Panc1 (cell line): ENCODE results near the gene ELK3. TPM values are rescaled to one million over a fixed set of nuclear protein-coding genes. Genes with fewer than 3 reads are reported as not detected.

ENCODE experiments used
- ATAC-seq: fragments of 200-7000 bp; cut with Tn5 transposase; 2 replicates; pipeline ENCODE4 v1.9.1; 2020; ENCODE audit warnings: mild to moderate bottlenecking, moderate library complexity
- BruUV-seq: library from RNA; stranded (reverse); fragments of 400-500 nt; replicated peaks from 2 replicates; lab custom pipeline; 2021; lab: Mats Ljungman, UMichigan
- CTCF ChIA-PET: fragments of 300-600 bp; sonication (Branson Sonifier 250); formaldehyde crosslinking; loops from one replicate; lab custom pipeline; 2022; ENCODE audit warnings: antibody characterized with exemption; lab: Charles Lee
- POLR2A ChIA-PET: fragments of 300-600 bp; sonication (Branson Sonifier 250); formaldehyde crosslinking; loops from one replicate; lab custom pipeline; 2022; ENCODE audit warnings: antibody characterized with exemption; lab: Charles Lee
- DNase-seq: peaks from one replicate; pipeline ENCODE4 v3.0.0-alpha.2; 2010; ENCODE audit warnings: low read depth, low spot score
- H3K27ac ChIP-seq: 2 replicates; pipeline ENCODE4 v1.5.1; 2011; ENCODE audit warnings: mild to moderate bottlenecking, low read length, inconsistent platforms
- H3K27me3 ChIP-seq: fragments of 200-500 bp; sonication (Bioruptor generic); 2 replicates; pipeline ENCODE4 v1.6.0; 2014; ENCODE audit warnings: low read length, inconsistent platforms; ENCODE audit not compliant: control insufficient read depth, insufficient read depth
- H3K36me3 ChIP-seq: fragments of 200-500 bp; sonication (Bioruptor generic); 2 replicates; pipeline ENCODE4 v1.5.1; 2014; ENCODE audit warnings: inconsistent platforms, mild to moderate bottlenecking, low read length, moderate library complexity; ENCODE audit not compliant: control insufficient read depth, insufficient read depth
- H3K4me1 ChIP-seq: 2 replicates; pipeline ENCODE4 v1.5.1; 2011; ENCODE audit warnings: inconsistent platforms, mild to moderate bottlenecking, low read length, moderate library complexity; ENCODE audit not compliant: control insufficient read depth, insufficient read depth
- H3K4me3 ChIP-seq, 2 experiments: 2 replicates each; pipeline ENCODE4 v1.5.1; 2011 to 2012; ENCODE audit warnings: low read depth in 2 of 2, low read length in 2 of 2, mild to moderate bottlenecking in 2 of 2, inconsistent platforms in 1 of 2, moderate library complexity in 1 of 2
- H3K9me3 ChIP-seq: fragments of 200-500 bp; sonication (Bioruptor generic); 2 replicates; pipeline ENCODE4 v1.5.1; 2014; ENCODE audit warnings: low read depth, mild to moderate bottlenecking, inconsistent platforms, low read length, moderate library complexity; ENCODE audit not compliant: control insufficient read depth, insufficient read depth
- POLR2AphosphoS5 ChIP-seq: IDR thresholded peaks from 2 replicates; pipeline ENCODE4 v1.6.1; 2012; ENCODE audit warnings: mild to moderate bottlenecking, low read depth, low read length, moderate library complexity
- REST ChIP-seq, 2 experiments: IDR thresholded peaks; 2 replicates each; pipeline ENCODE4 v1.6.1; 2011 to 2012; ENCODE audit warnings: low read depth in 2 of 2, control low read depth in 1 of 2, low read length in 1 of 2, mild to moderate bottlenecking in 1 of 2, moderate library complexity in 1 of 2; ENCODE audit not compliant: insufficient read depth in 1 of 2
- SIN3A ChIP-seq: IDR thresholded peaks from 2 replicates; pipeline ENCODE4 v1.6.1; 2012; ENCODE audit warnings: low read depth, mild to moderate bottlenecking, low read length, moderate library complexity, borderline replicate concordance; ENCODE audit not compliant: insufficient read depth
- TCF7L2 ChIP-seq: IDR thresholded peaks from 2 replicates; pipeline ENCODE4 v1.6.1; 2011; ENCODE audit warnings: mild to moderate bottlenecking, low read depth, low read length, inconsistent platforms
- in situ Hi-C: cut with HindIII; loops from 2 replicates; pipeline ENCODE4 v1.10.0; 2016; ENCODE audit warnings: low sequenced_read_pairs, low pct_unique_long_range_greater_than_20kb
- intact Hi-C: fragments of 100-400 bp; cut with micrococcal nuclease; formaldehyde crosslinking; loops from one replicate; pipeline ENCODE4 v1.10.0; 2022; ENCODE audit not compliant: unreplicated experiment
- total RNA-seq: library from RNA; stranded (reverse); gene quantifications from one replicate; pipeline ENCODE4 v1.2.1, GENCODE V29; 2021; ENCODE audit not compliant: unreplicated experiment
- TF ChIP-seq, protein P1 (sequence below): fragments of 450-650 bp; IDR thresholded peaks from 2 replicates; pipeline ENCODE4 v1.5.1; 2017; ENCODE audit warnings: mild to moderate bottlenecking

Gene ELK3
- total RNA-seq, 1 experiment from 2014 or later: 25.1 TPM

DNA sequence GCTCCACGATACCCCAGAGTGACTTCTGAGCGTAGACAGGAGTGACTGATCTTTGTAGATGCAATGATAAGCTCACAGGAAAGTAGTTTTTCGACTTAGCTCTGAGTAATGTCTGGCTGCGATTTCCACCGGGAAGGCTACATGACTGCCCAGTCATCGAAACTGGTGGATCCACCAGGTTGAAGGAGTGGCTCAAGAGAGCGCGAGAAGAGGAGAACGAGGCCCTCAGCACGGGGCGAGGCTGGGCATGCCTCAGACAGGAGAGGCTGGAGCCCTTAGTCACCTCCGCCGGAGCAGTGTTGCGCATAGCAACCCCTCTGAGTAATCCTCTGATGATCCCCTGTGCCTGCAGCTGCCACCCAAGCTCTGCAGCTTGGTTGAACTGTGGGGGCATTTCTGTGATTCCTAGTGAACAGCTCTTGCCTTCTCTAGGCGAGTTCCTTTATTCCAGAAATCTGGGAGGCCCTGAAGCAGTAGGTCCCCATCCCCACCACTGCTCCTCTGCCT is 25.6 kb downstream of the ELK3 start:
- ATAC-seq (peak; percentile 96), DNase-seq (no peak)
- ChIA-PET POLR2A (no interaction called here), CTCF (no interaction called here)
- Histone ChIP-seq H3K27me3 (no peaks in the 10 kb centered on the region), H3K4me3 (peak overlapping the region; percentile 21 to 49), H3K9me3 (no peaks in the 10 kb centered on the region), H3K27ac (peak overlapping the region; percentile 89), H3K4me1 (peaks cover 18% of the 10 kb centered on the region), H3K36me3 (no peaks in the 10 kb centered on the region)
- intact Hi-C loops: loop anchor here (5.0 kb wide), 2 partner anchors 183 to 298 kb away; partner anchors contain the start of gene CDK17
- TF ChIP-seq REST (IDR thresholded peaks at IDR 0.05; ENCODE audit: insufficient read depth in 1 of 2, low read depth in 2 of 2, low read length in 1 of 2): no peak
- in situ Hi-C loops: no loop called here
- BruUV-seq: no TSS peak

DNA sequence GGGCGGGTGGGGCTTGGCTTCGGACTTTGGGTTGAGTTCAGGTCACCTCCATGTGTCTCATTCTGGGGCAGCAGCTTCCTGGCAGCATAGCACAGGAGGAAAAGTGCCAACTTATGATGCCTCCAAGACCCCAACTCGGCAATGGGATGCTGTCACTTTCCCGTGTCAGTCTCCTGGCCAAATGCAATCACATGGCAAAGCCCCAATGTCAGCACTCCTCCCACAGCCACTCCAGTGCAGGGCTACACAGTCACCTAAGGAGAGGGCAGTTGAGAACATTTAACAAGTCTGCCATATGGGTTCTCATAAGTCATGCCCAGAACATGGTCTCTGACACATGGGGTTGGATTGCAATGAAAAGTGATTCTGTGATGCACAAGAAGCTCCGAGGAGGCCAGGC is 26.7 kb downstream of the ELK3 start:
- peaks cover 18% of the 10 kb centered on the region for H3K4me1 ChIP-seq
- no TSS peak for BruUV-seq
- no peaks in the 10 kb centered on the region for H3K36me3 ChIP-seq
- CTCF ChIA-PET: no interaction called here
- TF ChIP-seq, protein P1, sequence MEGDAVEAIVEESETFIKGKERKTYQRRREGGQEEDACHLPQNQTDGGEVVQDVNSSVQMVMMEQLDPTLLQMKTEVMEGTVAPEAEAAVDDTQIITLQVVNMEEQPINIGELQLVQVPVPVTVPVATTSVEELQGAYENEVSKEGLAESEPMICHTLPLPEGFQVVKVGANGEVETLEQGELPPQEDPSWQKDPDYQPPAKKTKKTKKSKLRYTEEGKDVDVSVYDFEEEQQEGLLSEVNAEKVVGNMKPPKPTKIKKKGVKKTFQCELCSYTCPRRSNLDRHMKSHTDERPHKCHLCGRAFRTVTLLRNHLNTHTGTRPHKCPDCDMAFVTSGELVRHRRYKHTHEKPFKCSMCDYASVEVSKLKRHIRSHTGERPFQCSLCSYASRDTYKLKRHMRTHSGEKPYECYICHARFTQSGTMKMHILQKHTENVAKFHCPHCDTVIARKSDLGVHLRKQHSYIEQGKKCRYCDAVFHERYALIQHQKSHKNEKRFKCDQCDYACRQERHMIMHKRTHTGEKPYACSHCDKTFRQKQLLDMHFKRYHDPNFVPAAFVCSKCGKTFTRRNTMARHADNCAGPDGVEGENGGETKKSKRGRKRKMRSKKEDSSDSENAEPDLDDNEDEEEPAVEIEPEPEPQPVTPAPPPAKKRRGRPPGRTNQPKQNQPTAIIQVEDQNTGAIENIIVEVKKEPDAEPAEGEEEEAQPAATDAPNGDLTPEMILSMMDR: no peak
- TF ChIP-seq POLR2AphosphoS5 (no peak), REST (IDR thresholded peaks at IDR 0.05; ENCODE audit: insufficient read depth in 1 of 2, low read depth in 2 of 2, low read length in 1 of 2) (no peak), TCF7L2 (no peak), SIN3A (no peak)
- POLR2A ChIA-PET: no interaction called here
- intact Hi-C loops (no loop called here), in situ Hi-C loops (no loop called here)
- no peak overlapping the region for H3K4me3 ChIP-seq
- ATAC-seq (no peak), DNase-seq (no peak)
- H3K9me3 ChIP-seq: no peaks in the 10 kb centered on the region
- no peak overlapping the region for H3K27ac ChIP-seq
- no peaks in the 10 kb centered on the region for H3K27me3 ChIP-seq
